A549 (cell line): Measurements from ENCODE around the gene TSSC4. TPM values are rescaled to one million over a fixed set of nuclear protein-coding genes. Genes with fewer than 3 reads are reported as not detected.

Experiments
- ATAC-seq, 2 experiments: fragments of 200-7000 bp in 1 of 2; fragments of >200 bp in 1 of 2; cut with Nextera tagmentation in 1 of 2; cut with Tn5 transposase in 1 of 2; 3 replicates each; pipeline versions ENCODE4 v1.8.0 to v1.9.1; 2018 to 2020; ENCODE audit warnings: mild to moderate bottlenecking in 1 of 2, moderate library complexity in 1 of 2
- CTCF ChIA-PET: fragments of 300-600 bp; sonication (Branson Sonifier 250); formaldehyde crosslinking; extraction: SDS; loops from one replicate; lab custom pipeline; 2021; ENCODE audit warnings: antibody characterized with exemption, inconsistent platforms; lab: Yijun Ruan, JAX
- POLR2A ChIA-PET: fragments of 350-600 bp; formaldehyde crosslinking; extraction: SDS; loops from one replicate; lab custom pipeline; 2021; ENCODE audit warnings: antibody characterized with exemption, inconsistent platforms; lab: Yijun Ruan, JAX
- DNase-seq, 2 experiments: peaks; one replicate each; pipeline versions ENCODE4 v3.0.0 to v3.0.0-alpha.2; 2011 to 2016; ENCODE audit warnings: low read depth in 1 of 2, low spot score in 1 of 2
- FAIRE-seq: peaks from 2 replicates; lab custom pipeline; 2011; peaks lifted over from hg19 to GRCh38; lab: Jason Lieb, UNC
- H3K27ac ChIP-seq, 2 experiments: fragments of >200 bp; sonication (Bioruptor Twin); formaldehyde crosslinking; 3 replicates each; pipeline ENCODE4 v1.5.1; 2016 to 2017
- H3K4me1 ChIP-seq: fragments of >200 bp; sonication (Bioruptor Twin); formaldehyde crosslinking; 3 replicates; pipeline ENCODE4 v1.6.1; 2016
- H3K4me2 ChIP-seq: fragments of >200 bp; sonication (Bioruptor Twin); formaldehyde crosslinking; 3 replicates; pipeline ENCODE4 v1.6.1; 2016
- H3K4me3 ChIP-seq: fragments of >200 bp; sonication (Bioruptor Twin); formaldehyde crosslinking; 3 replicates; pipeline ENCODE4 v1.5.1; 2016
- H3K9me3 ChIP-seq: fragments of >200 bp; sonication (Bioruptor Twin); formaldehyde crosslinking; 3 replicates; pipeline ENCODE4 v1.6.1; 2016
- ATOH8 ChIP-seq: fragments of 250-450 bp; sonication (Bioruptor Pico); IDR thresholded peaks from 2 replicates; pipeline ENCODE4 v1.5.0; 2020; ENCODE audit warnings: low read depth, mild to moderate bottlenecking, moderate library complexity
- BCL3 ChIP-seq: fragments of >200 bp; sonication (Bioruptor Twin); formaldehyde crosslinking; IDR thresholded peaks from 3 replicates; pipeline ENCODE4 v1.6.1; 2016
- CHD4 ChIP-seq: fragments of 200-600 bp; sonication (generic); IDR thresholded peaks from 2 replicates; pipeline ENCODE4 v1.6.1; 2016; ENCODE audit warnings: antibody characterized with exemption, mild to moderate bottlenecking, borderline replicate concordance
- FOSB ChIP-seq: fragments of 250-450 bp; sonication (Bioruptor Pico); IDR thresholded peaks from 2 replicates; pipeline ENCODE4 v1.5.0; 2020; ENCODE audit warnings: mild to moderate bottlenecking, moderate library complexity
- HDAC2 ChIP-seq: fragments of 200-600 bp; sonication (generic); IDR thresholded peaks from 2 replicates; pipeline ENCODE4 v1.6.1; 2016
- HEYL ChIP-seq: fragments of 250-450 bp; sonication (Bioruptor Pico); IDR thresholded peaks from 2 replicates; pipeline ENCODE4 v1.8.0; 2021; ENCODE audit warnings: mild to moderate bottlenecking, moderate library complexity
- HOXB13 ChIP-seq: fragments of 250-450 bp; sonication (Bioruptor Pico); IDR thresholded peaks from 2 replicates; pipeline ENCODE4 v1.5.0; 2020; ENCODE audit warnings: low read depth, mild to moderate bottlenecking, moderate library complexity
- KDM1A ChIP-seq: fragments of 200-600 bp; sonication (generic); IDR thresholded peaks from 2 replicates; pipeline ENCODE4 v1.6.1; 2016; ENCODE audit warnings: low read depth, mild to moderate bottlenecking
- MAFK ChIP-seq: fragments of 450-650 bp; IDR thresholded peaks from 2 replicates; pipeline ENCODE4 v1.6.1; 2014; ENCODE audit not compliant: partially characterized antibody
- MAX ChIP-seq: IDR thresholded peaks from 2 replicates; pipeline ENCODE4 v1.6.1; 2012
- NR3C1 ChIP-seq: fragments of >200 bp; sonication (Bioruptor Twin); formaldehyde crosslinking; IDR thresholded peaks from 3 replicates; pipeline ENCODE4 v1.6.1; 2017
- POLR2A ChIP-seq: IDR thresholded peaks from 2 replicates; pipeline ENCODE4 v1.6.1; 2012; ENCODE audit warnings: mild to moderate bottlenecking, low read length
- RAD21 ChIP-seq, 2 experiments: fragments of >200 bp in 1 of 2; sonication (Bioruptor Twin) in 1 of 2; formaldehyde crosslinking in 1 of 2; IDR thresholded peaks in 1 of 2; conservative IDR thresholded peaks in 1 of 2; 2 replicates in 1 of 2; 3 replicates in 1 of 2; pipeline ENCODE4 v1.6.1; 2012 to 2018; ENCODE audit warnings: inconsistent platforms in 1 of 2
- RNF2 ChIP-seq: fragments of 200-600 bp; sonication (generic); IDR thresholded peaks from 2 replicates; pipeline ENCODE4 v1.6.1; 2016; ENCODE audit warnings: low read depth, mild to moderate bottlenecking, antibody characterized with exemption, moderate library complexity, borderline replicate concordance
- TFCP2L1 ChIP-seq: fragments of 250-450 bp; sonication (Bioruptor Pico); IDR thresholded peaks from 2 replicates; pipeline ENCODE4 v1.5.0; 2021; ENCODE audit warnings: mild to moderate bottlenecking
- TP53 ChIP-seq: fragments of 250-450 bp; sonication (Bioruptor Pico); IDR thresholded peaks from 2 replicates; pipeline ENCODE4 v1.5.0; 2021; ENCODE audit warnings: mild to moderate bottlenecking, moderate library complexity
- ZSCAN20 ChIP-seq: fragments of 250-450 bp; sonication (Bioruptor Pico); IDR thresholded peaks from 2 replicates; pipeline ENCODE4 v1.8.0; 2022; ENCODE audit warnings: mild to moderate bottlenecking, moderate library complexity
- WGBS: methylation state at CpG from one replicate; pipeline ENCODE4 v1.1.6; 2017; ENCODE audit errors: missing lambda C conversion rate; 5-methylcytosine and 5-hydroxymethylcytosine counted together
- polyA plus RNA-seq, 4 experiments: library from polyadenylated mRNA; depleted of rRNA in 3 of 4; stranded (reverse); fragments of >200 nt; fragmentation: RNase III in 1 of 4; extraction: RNeasy Plus Mini Kit Qiagen cat#74134 plus additional on column Dnase treatment in 1 of 4; gene quantifications; 2 replicates in 3 of 4; 3 replicates in 1 of 4; pipeline ENCODE4 v1.2.3, GENCODE V29; 2011 to 2017
- TF ChIP-seq, protein P1 (sequence below): fragments of >200 bp; sonication (Bioruptor Twin); formaldehyde crosslinking; IDR thresholded peaks from 2 replicates; pipeline ENCODE4 v1.6.1; 2016
- TF ChIP-seq, protein P2 (sequence below): fragments of 450-650 bp; IDR thresholded peaks from 2 replicates; pipeline ENCODE4 v1.6.1; 2014; ENCODE audit warnings: antibody characterized with exemption
- TF ChIP-seq, protein P3 (sequence below): IDR thresholded peaks from 2 replicates; pipeline ENCODE4 v1.6.1; 2012

TSSC4 gene
- polyA plus RNA-seq, 2 of the 4 experiments (the other 2 are of a cell fraction): 21.8 to 45.5 TPM

GRCh38 chr11:2443881-2444820 lies 43.6 kb downstream of the TSSC4 start, which contains the start of gene TRPM5 (continued):
- no peak for TF ChIP-seq RNF2
- TF ChIP-seq, all 56 proteins: peak for 0

DNA sequence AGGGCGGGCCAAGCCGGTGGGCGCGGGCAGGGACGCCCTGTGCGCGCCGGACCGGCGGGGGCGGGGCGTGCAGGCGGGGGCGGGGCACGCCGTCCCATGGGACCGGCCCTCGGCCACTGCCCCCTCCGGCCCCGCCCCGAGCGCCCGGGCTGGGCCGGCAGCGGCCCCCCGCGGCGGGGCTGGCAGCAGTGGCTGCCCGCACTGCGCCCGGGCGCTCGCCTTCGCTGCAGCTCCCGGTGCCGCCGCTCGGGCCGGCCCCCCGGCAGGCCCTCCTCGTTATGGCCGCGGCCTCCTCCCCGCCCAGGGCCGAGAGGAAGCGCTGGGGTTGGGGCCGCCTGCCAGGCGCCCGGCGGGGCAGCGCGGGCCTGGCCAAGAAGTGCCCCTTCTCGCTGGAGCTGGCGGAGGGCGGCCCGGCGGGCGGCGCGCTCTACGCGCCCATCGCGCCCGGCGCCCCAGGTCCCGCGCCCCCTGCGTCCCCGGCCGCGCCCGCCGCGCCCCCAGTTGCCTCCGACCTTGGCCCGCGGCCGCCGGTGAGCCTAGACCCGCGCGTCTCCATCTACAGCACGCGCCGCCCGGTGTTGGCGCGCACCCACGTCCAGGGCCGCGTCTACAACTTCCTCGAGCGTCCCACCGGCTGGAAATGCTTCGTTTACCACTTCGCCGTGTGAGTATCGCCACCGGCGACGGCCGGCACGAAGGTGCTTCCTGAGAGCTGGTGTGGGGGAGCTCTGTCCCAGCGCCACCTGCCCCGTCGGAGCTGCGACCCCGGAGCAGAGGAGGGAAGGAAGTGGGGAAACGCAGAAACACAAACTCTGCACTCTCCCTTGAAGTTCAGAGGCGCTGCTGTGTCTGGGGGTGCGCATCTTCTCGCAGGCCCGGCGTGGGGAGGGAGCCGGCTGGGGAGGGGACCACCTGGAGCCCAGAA lies 44.5 kb downstream of the TSSC4 start, which contains the start of gene KCNQ1:
TSS of gene KCNQ1 (plus strand) at position 188 of the 925 bp plus-strand sequence. CDS start at position 279, 91 bp downstream.
- ChIA-PET CTCF (interaction anchor here (1.1 to 4.2 kb wide), 2 partner anchors 87 to 248 kb away, joined by 3 to 16 read pairs; no protein-coding TSS in a partner anchor), POLR2A (no interaction called here)
- TF ChIP-seq CHD4: no peak
- TF ChIP-seq NR3C1: no peak
- TF ChIP-seq HEYL (CRISPR knock-in tag): no peak
- TF ChIP-seq TFCP2L1 (CRISPR knock-in tag): no peak
- TF ChIP-seq HDAC2: no peak
- TF ChIP-seq, protein P1, sequence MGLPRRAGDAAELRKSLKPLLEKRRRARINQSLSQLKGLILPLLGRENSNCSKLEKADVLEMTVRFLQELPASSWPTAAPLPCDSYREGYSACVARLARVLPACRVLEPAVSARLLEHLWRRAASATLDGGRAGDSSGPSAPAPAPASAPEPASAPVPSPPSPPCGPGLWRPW: no peak
- no peak for TF ChIP-seq RAD21 (conservative IDR thresholded peaks at IDR 0.05 in 1 of 2, IDR thresholded peaks at IDR 0.05 in 1 of 2)
- TF ChIP-seq RNF2: no peak
- TF ChIP-seq POLR2A: no peak
- TF ChIP-seq, protein P2, sequence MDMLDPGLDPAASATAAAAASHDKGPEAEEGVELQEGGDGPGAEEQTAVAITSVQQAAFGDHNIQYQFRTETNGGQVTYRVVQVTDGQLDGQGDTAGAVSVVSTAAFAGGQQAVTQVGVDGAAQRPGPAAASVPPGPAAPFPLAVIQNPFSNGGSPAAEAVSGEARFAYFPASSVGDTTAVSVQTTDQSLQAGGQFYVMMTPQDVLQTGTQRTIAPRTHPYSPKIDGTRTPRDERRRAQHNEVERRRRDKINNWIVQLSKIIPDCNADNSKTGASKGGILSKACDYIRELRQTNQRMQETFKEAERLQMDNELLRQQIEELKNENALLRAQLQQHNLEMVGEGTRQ: no peak
- TF ChIP-seq ATOH8: no peak
- TF ChIP-seq TP53 (CRISPR knock-in tag): no peak
- TF ChIP-seq, protein P3, sequence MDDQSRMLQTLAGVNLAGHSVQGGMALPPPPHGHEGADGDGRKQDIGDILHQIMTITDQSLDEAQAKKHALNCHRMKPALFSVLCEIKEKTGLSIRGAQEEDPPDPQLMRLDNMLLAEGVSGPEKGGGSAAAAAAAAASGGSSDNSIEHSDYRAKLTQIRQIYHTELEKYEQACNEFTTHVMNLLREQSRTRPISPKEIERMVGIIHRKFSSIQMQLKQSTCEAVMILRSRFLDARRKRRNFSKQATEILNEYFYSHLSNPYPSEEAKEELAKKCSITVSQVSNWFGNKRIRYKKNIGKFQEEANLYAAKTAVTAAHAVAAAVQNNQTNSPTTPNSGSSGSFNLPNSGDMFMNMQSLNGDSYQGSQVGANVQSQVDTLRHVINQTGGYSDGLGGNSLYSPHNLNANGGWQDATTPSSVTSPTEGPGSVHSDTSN: no peak
- no peak for TF ChIP-seq FOSB
- peak; percentile 45 to 68 for ATAC-seq
- Histone ChIP-seq H3K4me2 (peak within 1 kb of the TSS; percentile 100), H3K4me1 (peaks cover 6% of the 10 kb centered on the region), H3K9me3 (peaks cover 17% of the 10 kb centered on the region), H3K27ac (peak within 1 kb of the TSS; percentile 53 to 80; a peak in 5 of 6 replicates), H3K4me3 (peak within 1 kb of the TSS; percentile 72)
- WGBS: 48% methylated on average over 6 of the region's 116 CpGs
- FAIRE-seq: no peak
- peak; percentile 28 to 59 for DNase-seq

- 40% methylated on average over 18 of the region's 23 CpGs for WGBS
- Histone ChIP-seq H3K4me3 (no peak overlapping the region; the same call in 2 of the 3 replicates), H3K27ac (no peak overlapping the region), H3K4me2 (peak overlapping the region; percentile 100; the same call in 2 of the 3 replicates), H3K4me1 (peaks cover 6% of the 10 kb centered on the region), H3K9me3 (peaks cover 17% of the 10 kb centered on the region)
- ChIA-PET POLR2A (no interaction called here), CTCF (interaction anchor here (1.1 to 4.2 kb wide), 2 partner anchors 86 to 248 kb away, joined by 3 to 16 read pairs; no protein-coding TSS in a partner anchor)
- ATAC-seq (peak in 1 of 2 experiments; percentile 15; a peak in 2 of 6 replicates), FAIRE-seq (no peak), DNase-seq (no peak)
- no peak for TF ChIP-seq ZSCAN20 (CRISPR knock-in tag)
- TF ChIP-seq MAX: no peak
- no peak for TF ChIP-seq BCL3
- no peak for TF ChIP-seq CHD4
- no peak for TF ChIP-seq KDM1A
- TF ChIP-seq, protein P3: no peak
- no peak for TF ChIP-seq ATOH8
- TF ChIP-seq HOXB13 (CRISPR knock-in tag): no peak
- TF ChIP-seq MAFK: no peak
- TF ChIP-seq, protein P2: no peak
- no peak for TF ChIP-seq RNF2
Observed at GRCh38 chr11:2445746-2446551, 45.4 kb downstream of the TSSC4 start.
